Activated T-helper 17 cell treated with anti-CD3 and anti-CD28 coated beads, Interleukin-2, amount 50 U/mL, for 72 hours (primary cell): ENCODE data around the gene ATG16L2. TPM values are rescaled to one million over a fixed set of nuclear protein-coding genes. Genes with fewer than 3 reads are reported as not detected.

Source experiments
- ATAC-seq: fragments of 150-1000 bp; cut with Tn5 transposase; replicated peaks from 2 replicates; pipeline ENCODE4 v1.10.0; 2021; ENCODE audit warnings: mild to moderate bottlenecking, moderate library complexity
- H3K27ac Mint-ChIP-seq: one replicate; pipeline ENCODE4 v1.8.0; 2022; ENCODE audit warnings: mixed read lengths
- H3K27me3 Mint-ChIP-seq: one replicate; pipeline ENCODE4 v1.8.0; 2022; ENCODE audit warnings: mixed read lengths
- H3K36me3 Mint-ChIP-seq: one replicate; pipeline ENCODE4 v1.8.0; 2022; ENCODE audit warnings: low read depth, mild to moderate bottlenecking, mixed read lengths
- H3K4me1 Mint-ChIP-seq: one replicate; pipeline ENCODE4 v1.8.0; 2022; ENCODE audit warnings: mixed read lengths
- H3K4me3 Mint-ChIP-seq: one replicate; pipeline ENCODE4 v1.8.0; 2022; ENCODE audit warnings: mild to moderate bottlenecking, mixed read lengths
- H3K9me3 Mint-ChIP-seq: one replicate; pipeline ENCODE4 v1.8.0; 2022; ENCODE audit warnings: mixed read lengths
- total RNA-seq, 2 donors: library from RNA; stranded (reverse); gene quantifications; one replicate each; pipeline ENCODE4 v1.2.3, GENCODE V29; 2022

The ATG16L2 gene, protein sequence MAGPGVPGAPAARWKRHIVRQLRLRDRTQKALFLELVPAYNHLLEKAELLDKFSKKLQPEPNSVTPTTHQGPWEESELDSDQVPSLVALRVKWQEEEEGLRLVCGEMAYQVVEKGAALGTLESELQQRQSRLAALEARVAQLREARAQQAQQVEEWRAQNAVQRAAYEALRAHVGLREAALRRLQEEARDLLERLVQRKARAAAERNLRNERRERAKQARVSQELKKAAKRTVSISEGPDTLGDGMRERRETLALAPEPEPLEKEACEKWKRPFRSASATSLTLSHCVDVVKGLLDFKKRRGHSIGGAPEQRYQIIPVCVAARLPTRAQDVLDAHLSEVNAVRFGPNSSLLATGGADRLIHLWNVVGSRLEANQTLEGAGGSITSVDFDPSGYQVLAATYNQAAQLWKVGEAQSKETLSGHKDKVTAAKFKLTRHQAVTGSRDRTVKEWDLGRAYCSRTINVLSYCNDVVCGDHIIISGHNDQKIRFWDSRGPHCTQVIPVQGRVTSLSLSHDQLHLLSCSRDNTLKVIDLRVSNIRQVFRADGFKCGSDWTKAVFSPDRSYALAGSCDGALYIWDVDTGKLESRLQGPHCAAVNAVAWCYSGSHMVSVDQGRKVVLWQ
- total RNA-seq: 100 to 1,000 TPM in 1 of 2 donors, 10 to 100 TPM in 1; 85.3 to 127 TPM

DNA sequence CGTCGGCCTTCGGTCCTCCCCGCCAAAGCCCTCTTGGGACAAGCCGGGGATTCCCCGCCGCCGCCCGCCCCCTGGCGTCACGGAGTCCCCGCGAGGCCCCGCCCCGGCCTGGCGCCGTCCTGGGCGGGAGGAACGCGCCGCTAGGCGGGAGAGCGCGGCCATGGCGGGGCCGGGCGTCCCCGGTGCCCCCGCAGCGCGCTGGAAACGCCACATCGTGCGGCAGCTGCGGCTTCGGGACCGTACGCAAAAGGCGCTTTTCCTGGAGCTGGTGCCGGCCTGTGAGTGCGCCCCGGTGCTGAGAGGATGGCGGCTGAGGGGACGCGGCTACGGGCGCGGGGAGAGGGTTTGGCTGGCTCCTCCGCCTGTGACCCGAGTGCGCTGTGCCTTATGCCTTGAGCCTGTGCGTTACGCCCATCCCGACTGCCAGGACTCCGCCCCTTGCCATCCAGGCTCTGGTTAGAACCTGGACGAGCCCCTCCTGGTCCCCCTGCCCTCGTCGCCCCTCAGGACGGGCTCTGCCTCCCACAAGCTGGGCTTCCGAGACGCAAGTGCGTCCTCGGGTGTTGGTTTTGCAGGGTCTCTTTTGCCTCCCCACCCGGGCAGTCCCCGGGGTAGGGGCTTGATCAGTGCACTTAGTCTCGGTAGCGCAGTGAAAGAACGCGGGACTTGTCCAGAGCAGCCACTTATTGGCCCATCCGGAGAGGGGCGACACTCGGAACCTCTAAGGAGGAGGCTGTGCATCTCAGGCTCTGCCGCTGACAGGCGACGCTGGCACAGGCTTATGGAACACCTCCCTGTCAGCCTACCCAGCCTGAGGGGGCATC is at the start of gene ATG16L2:
TSS of gene ATG16L2 (plus strand) at position 126 of the 824 bp plus-strand sequence. CDS start at position 161, 35 bp downstream.
- Mint-ChIP-seq H3K9me3 (no peaks in the 10 kb centered on the region), H3K4me3 (peak within 1 kb of the TSS; percentile 96), H3K27me3 (no peaks in the 10 kb centered on the region), H3K4me1 (peaks cover 16% of the 10 kb centered on the region), H3K36me3 (peaks cover 91% of the 10 kb centered on the region), H3K27ac (peak within 1 kb of the TSS; percentile 96)
- peak; percentile 69 for ATAC-seq

DNA sequence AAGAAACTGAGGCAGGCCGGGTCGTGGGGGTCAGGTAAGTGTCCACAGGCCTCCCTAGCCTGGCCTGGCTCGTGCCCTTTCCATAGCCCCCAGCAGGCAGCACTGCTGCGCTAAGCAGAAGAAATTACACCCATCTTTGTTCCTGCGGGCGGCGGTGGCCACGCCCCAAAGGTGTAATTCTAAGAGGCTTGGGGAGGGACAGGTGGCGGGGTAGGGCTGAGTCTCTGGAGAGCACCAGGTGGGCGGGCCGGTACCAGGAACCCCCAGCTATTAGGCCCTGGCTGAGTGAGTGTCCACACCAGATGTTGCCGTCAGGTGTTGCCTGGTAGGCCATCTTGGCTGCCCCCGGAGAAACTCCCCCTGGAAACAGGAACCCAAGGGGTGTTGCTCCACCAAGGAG is 49.7 kb upstream of the ATG16L2 start:
- Mint-ChIP-seq H3K4me1 (peaks cover 22% of the 10 kb centered on the region), H3K4me3 (no peak overlapping the region), H3K36me3 (no peaks in the 10 kb centered on the region), H3K27ac (no peak overlapping the region), H3K27me3 (no peaks in the 10 kb centered on the region), H3K9me3 (no peaks in the 10 kb centered on the region)
- no peak for ATAC-seq

GRCh38 chr11:72766152-72766902 is 47.9 kb upstream of the ATG16L2 start:
- H3K27ac Mint-ChIP-seq: no peak overlapping the region
- no peak overlapping the region for H3K4me3 Mint-ChIP-seq
- no peak for ATAC-seq
- H3K9me3 Mint-ChIP-seq: no peaks in the 10 kb centered on the region
- H3K27me3 Mint-ChIP-seq: no peaks in the 10 kb centered on the region
- H3K36me3 Mint-ChIP-seq: no peaks in the 10 kb centered on the region
- H3K4me1 Mint-ChIP-seq: peaks cover 15% of the 10 kb centered on the region

- Mint-ChIP-seq H3K4me3 (no peak overlapping the region), H3K36me3 (no peaks in the 10 kb centered on the region), H3K9me3 (no peaks in the 10 kb centered on the region), H3K27me3 (no peaks in the 10 kb centered on the region), H3K4me1 (peaks cover 13% of the 10 kb centered on the region), H3K27ac (no peak overlapping the region)
- ATAC-seq: no peak
Measured at GRCh38 chr11:72767203-72768062, 46.8 kb upstream of the ATG16L2 start.

DNA sequence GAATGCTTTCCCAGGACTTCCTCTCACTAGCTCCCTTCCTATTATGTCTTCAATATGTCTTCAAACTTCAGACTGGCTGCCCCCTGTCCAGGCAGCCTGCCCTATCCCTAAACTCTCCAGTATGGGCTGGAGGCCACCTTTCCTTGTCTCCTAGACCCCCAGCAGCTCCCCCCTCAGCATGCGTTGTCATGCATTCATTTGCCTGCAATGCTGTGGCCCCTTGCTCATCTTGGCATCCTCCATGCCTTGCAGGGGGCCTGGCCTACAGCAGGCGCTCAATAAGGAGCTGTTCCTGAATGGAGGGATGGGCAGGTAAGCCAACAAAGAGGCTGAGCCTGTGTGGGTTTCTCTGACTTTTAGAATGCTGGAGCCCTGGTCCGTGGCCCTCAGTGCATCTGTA is 45.6 kb upstream of the ATG16L2 start:
- Mint-ChIP-seq H3K9me3 (no peaks in the 10 kb centered on the region), H3K27ac (peak overlapping the region; percentile 74), H3K27me3 (no peaks in the 10 kb centered on the region), H3K4me3 (no peak overlapping the region), H3K36me3 (no peaks in the 10 kb centered on the region), H3K4me1 (peaks cover 2% of the 10 kb centered on the region)
- no peak for ATAC-seq

DNA sequence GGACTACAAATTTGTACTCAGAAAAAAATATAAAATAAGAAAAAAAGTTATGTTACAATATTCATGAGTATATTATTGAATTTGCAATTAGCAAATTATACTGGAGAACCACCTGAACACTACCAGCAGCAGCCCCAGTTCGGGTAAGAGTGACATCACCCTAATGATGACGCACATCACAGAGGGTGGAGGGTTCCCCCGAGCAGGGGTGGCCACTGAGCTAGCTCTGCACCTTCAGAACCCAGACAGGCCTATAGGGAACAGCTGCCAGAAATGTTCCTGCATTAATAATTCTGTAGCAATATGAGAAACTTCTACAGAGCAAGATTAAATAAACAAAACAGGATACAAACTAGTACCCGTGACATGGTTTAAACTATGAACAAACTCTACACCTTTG is 44.5 kb upstream of the ATG16L2 start:
- no peak overlapping the region for H3K4me3 Mint-ChIP-seq
- ATAC-seq: no peak
- no peak overlapping the region for H3K27ac Mint-ChIP-seq

DNA sequence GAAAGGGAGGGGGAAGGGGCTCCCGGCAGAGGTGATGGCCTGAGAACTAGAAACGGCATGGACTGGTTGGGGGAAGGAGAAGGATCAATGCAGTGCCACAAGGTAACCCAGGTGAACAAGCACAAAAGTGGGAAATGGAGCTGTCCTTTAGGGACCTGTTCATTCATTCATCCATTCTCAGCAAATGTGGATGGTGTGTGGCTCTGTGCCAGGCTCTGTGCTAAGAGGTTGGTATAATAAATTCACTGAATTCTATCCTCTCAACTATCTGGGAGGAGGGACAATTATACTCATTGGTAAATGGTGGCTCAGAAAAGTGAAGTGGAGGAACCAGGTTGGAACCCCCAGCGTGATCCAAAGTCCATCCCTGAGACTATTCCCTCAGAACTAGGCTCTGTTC is 43.4 kb upstream of the ATG16L2 start:
- Mint-ChIP-seq H3K36me3 (no peaks in the 10 kb centered on the region), H3K27me3 (no peaks in the 10 kb centered on the region), H3K4me1 (no peaks in the 10 kb centered on the region), H3K27ac (no peak overlapping the region), H3K4me3 (no peak overlapping the region), H3K9me3 (no peaks in the 10 kb centered on the region)
- ATAC-seq: no peak

More for the DNA sequence above, 44.5 kb upstream of the ATG16L2 start:
- Mint-ChIP-seq H3K9me3 (no peaks in the 10 kb centered on the region), H3K27me3 (no peaks in the 10 kb centered on the region), H3K36me3 (no peaks in the 10 kb centered on the region), H3K4me1 (no peaks in the 10 kb centered on the region)

GRCh38 chr11:72771507-72771906 is 42.7 kb upstream of the ATG16L2 start:
- H3K36me3 Mint-ChIP-seq: no peaks in the 10 kb centered on the region
- no peaks in the 10 kb centered on the region for H3K27me3 Mint-ChIP-seq
- no peaks in the 10 kb centered on the region for H3K4me1 Mint-ChIP-seq
- no peaks in the 10 kb centered on the region for H3K9me3 Mint-ChIP-seq
- H3K4me3 Mint-ChIP-seq: no peak overlapping the region
- H3K27ac Mint-ChIP-seq: no peak overlapping the region
- no peak for ATAC-seq

DNA sequence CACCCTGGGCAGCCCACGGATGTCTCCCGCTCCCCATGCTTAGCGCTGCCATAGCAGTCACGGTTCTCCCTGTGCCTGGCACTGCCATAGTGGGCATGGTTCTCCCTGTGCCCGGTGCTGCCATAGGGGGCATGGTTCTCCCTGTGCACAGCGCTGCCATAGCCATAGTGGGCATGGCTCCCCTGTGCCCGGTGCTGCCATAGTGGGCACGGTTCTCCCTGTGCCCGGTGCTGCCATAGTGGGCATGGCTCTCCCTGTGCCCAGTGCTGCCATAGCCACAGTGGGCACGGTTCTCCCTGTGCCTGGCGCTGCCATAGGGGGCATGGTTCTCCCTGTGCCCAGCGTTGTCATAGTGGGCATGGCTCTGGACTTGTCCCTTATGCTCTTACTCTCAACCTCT is 42.2 kb upstream of the ATG16L2 start:
- Mint-ChIP-seq H3K4me1 (no peaks in the 10 kb centered on the region), H3K9me3 (no peaks in the 10 kb centered on the region)

GRCh38 chr11:72773291-72773690 is 40.9 kb upstream of the ATG16L2 start:
- Mint-ChIP-seq H3K27ac (no peak overlapping the region), H3K4me3 (no peak overlapping the region), H3K27me3 (no peaks in the 10 kb centered on the region), H3K36me3 (no peaks in the 10 kb centered on the region), H3K9me3 (no peaks in the 10 kb centered on the region), H3K4me1 (no peaks in the 10 kb centered on the region)
- no peak for ATAC-seq

More for the DNA sequence above, 42.2 kb upstream of the ATG16L2 start:
- Mint-ChIP-seq H3K4me3 (no peak overlapping the region), H3K36me3 (no peaks in the 10 kb centered on the region), H3K27ac (no peak overlapping the region), H3K27me3 (no peaks in the 10 kb centered on the region)
- ATAC-seq: no peak

DNA sequence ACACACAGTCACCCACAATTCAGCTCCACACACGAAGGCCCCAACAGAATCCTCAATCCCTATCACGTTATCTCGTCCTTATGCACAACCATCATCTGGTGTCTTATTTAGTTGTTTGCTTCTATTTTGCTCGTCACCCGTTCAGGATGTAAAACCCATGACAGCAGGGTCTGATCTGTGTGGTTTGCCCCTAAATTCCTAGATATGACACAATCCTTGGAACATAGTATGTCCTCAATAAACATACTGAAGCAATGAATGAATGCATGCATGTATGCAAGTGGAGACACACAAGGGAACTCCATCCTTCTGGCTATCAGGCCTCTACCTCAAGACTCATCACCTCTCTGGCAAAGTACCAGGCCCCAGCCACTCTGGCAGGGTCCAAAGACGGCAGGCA is 40.5 kb upstream of the ATG16L2 start:
- Mint-ChIP-seq H3K4me1 (no peaks in the 10 kb centered on the region), H3K9me3 (no peaks in the 10 kb centered on the region), H3K27me3 (no peaks in the 10 kb centered on the region), H3K36me3 (no peaks in the 10 kb centered on the region), H3K27ac (peak overlapping the region; percentile 42), H3K4me3 (no peak overlapping the region)
- ATAC-seq: no peak

GRCh38 chr11:72774499-72774898 is 39.7 kb upstream of the ATG16L2 start:
- ATAC-seq: no peak
- Mint-ChIP-seq H3K4me3 (no peak overlapping the region), H3K27me3 (no peaks in the 10 kb centered on the region), H3K27ac (no peak overlapping the region), H3K9me3 (no peaks in the 10 kb centered on the region), H3K4me1 (peaks cover 4% of the 10 kb centered on the region), H3K36me3 (no peaks in the 10 kb centered on the region)

DNA sequence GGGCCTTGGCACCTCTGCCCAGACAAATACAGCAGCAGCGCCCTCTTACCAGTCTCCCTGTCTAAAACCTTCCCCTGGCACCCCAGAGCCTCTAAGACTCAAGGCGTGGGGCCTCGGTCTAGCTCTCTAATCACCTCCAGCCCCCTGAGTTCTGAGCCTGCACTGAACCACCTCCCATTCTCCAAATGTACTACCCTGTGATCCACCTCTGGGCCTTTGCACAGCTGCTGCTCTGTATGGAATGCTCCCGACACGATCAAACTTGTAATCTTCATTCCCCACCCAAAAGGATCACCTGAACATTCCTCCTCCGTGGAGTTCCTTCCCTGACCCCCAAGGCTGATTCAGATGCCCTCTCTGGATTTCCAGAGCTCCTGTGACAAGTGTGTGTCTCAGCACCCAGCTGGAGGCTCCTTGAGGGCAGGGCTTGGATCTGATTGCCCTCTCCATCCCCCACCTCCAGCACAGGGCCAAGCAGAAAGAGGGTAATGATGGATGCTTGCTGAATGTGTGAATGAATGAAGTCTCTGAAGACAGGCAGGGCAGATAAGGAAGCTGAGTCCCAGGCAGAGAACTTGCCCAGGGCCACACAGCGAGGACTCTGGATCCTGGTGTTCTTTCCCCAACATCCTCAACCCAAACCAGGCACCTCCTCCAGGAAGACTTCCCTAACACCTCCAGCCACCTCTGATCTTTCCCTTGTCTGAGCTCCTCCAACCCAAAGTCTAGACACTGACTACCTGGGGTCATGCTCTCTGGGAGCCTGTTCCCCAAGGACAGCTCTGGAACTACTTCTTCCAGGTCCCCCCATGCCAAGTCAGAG is 38.7 kb upstream of the ATG16L2 start:
- no peaks in the 10 kb centered on the region for H3K27me3 Mint-ChIP-seq
- peaks cover 10% of the 10 kb centered on the region for H3K4me1 Mint-ChIP-seq
- no peak overlapping the region for H3K4me3 Mint-ChIP-seq
- no peaks in the 10 kb centered on the region for H3K36me3 Mint-ChIP-seq
- no peak for ATAC-seq
- H3K9me3 Mint-ChIP-seq: no peaks in the 10 kb centered on the region
- peak overlapping the region; percentile 64 for H3K27ac Mint-ChIP-seq
